HCT116 (cell line): ENCODE results near the gene NHSL1. TPM values are rescaled to one million over a fixed set of nuclear protein-coding genes. Genes with fewer than 3 reads are reported as not detected.

ENCODE experiments used
- ATAC-seq: fragments of 200-7000 bp; cut with Tn5 transposase; 2 replicates; pipeline ENCODE4 v1.9.1; 2020; ENCODE audit warnings: mild to moderate bottlenecking, moderate library complexity
- BruUV-seq: library from RNA; stranded (reverse); fragments of 400-500 nt; replicated peaks from 2 replicates; lab custom pipeline; 2021; lab: Mats Ljungman, UMichigan
- CTCF ChIA-PET: fragments of 300-600 bp; sonication (Branson Sonifier 250); formaldehyde crosslinking; loops from one replicate; lab custom pipeline; 2021; ENCODE audit warnings: antibody characterized with exemption; lab: Charles Lee
- POLR2A ChIA-PET: fragments of 300-600, 350-600 bp; sonication (Branson Sonifier 250); formaldehyde crosslinking; loops from one replicate; lab custom pipeline; 2021; ENCODE audit warnings: antibody characterized with exemption; lab: Charles Lee
- RAD21 ChIA-PET, 2 experiments: fragments of 300-600 bp; sonication (Branson Sonifier 250); formaldehyde crosslinking; loops; one replicate each; lab custom pipeline; 2023; ENCODE audit warnings: low total read pairs in 2 of 2; ENCODE audit not compliant: uncharacterized antibody in 2 of 2, unreplicated experiment in 2 of 2, low non-redundant PET in 1 of 2; lab: Charles Lee
- DNase-seq: peaks from one replicate; pipeline ENCODE4 v3.0.0-alpha.2; 2010; ENCODE audit warnings: low read depth, low spot score
- H2AFZ ChIP-seq: fragments of 200-600 bp; shearing (Covaris generic), sonication (generic); 2 replicates; pipeline ENCODE4 v1.6.1; 2017; ENCODE audit warnings: low read depth, mixed run types, mixed read lengths, antibody characterized with exemption, low read length; ENCODE audit not compliant: poor library complexity, severe bottlenecking
- H3K27ac ChIP-seq: 2 replicates; pipeline ENCODE4 v1.5.1; 2012; ENCODE audit warnings: low read depth, low read length
- H3K27me3 ChIP-seq: fragments of 200-600 bp; sonication (generic); 2 replicates; pipeline ENCODE4 v1.6.1; 2016; ENCODE audit warnings: mixed run types, low read length, mixed read lengths; ENCODE audit not compliant: insufficient read depth
- H3K36me3 ChIP-seq, 2 experiments: fragments of 200-500 bp in 1 of 2; fragments of 200-600 bp in 1 of 2; sonication (Bioruptor generic) in 1 of 2; sonication (generic) in 1 of 2; 2 replicates each; pipeline versions ENCODE4 v1.5.1 to v1.6.1; 2014 to 2016; ENCODE audit warnings: low read length in 2 of 2, inconsistent platforms in 1 of 2, mixed read lengths in 1 of 2, mixed run types in 1 of 2; ENCODE audit not compliant: insufficient read depth in 2 of 2, control insufficient read depth in 1 of 2
- H3K4me1 ChIP-seq, 2 experiments: fragments of 200-600 bp in 1 of 2; sonication (generic) in 1 of 2; 2 replicates each; pipeline versions ENCODE4 v1.5.1 to v1.6.1; 2012 to 2017; ENCODE audit warnings: low read length in 2 of 2, inconsistent platforms in 1 of 2, mild to moderate bottlenecking in 1 of 2, mixed read lengths in 1 of 2, mixed run types in 1 of 2, moderate library complexity in 1 of 2; ENCODE audit not compliant: insufficient read depth in 2 of 2, control insufficient read depth in 1 of 2
- H3K4me2 ChIP-seq: fragments of 200-600 bp; sonication (generic); 2 replicates; pipeline ENCODE4 v1.6.1; 2017; ENCODE audit warnings: mixed run types, low read length, mixed read lengths
- H3K4me3 ChIP-seq, 2 experiments: fragments of 200-600 bp in 1 of 2; sonication (generic) in 1 of 2; replicated peaks in 1 of 2; 2 replicates each; pipeline ENCODE4 v1.5.1; 2011 to 2016; ENCODE audit warnings: low read length in 2 of 2, control low read depth in 1 of 2, low read depth in 1 of 2, mild to moderate bottlenecking in 1 of 2, mixed read lengths in 1 of 2, mixed run types in 1 of 2
- H3K79me2 ChIP-seq: fragments of 200-600 bp; sonication (generic); 2 replicates; pipeline ENCODE4 v1.6.1; 2017; ENCODE audit warnings: mild to moderate bottlenecking, mixed run types, low read length, moderate library complexity, mixed read lengths; ENCODE audit not compliant: insufficient read depth
- H3K9ac ChIP-seq: fragments of 200-600 bp; sonication (generic); 2 replicates; pipeline ENCODE4 v1.6.1; 2016; ENCODE audit warnings: low read length, mixed read lengths
- H3K9me2 ChIP-seq: fragments of 200-600 bp; sonication (generic), shearing (Covaris generic); 2 replicates; pipeline ENCODE4 v1.6.1; 2017; ENCODE audit warnings: mixed run types, mild to moderate bottlenecking, moderate library complexity; ENCODE audit not compliant: insufficient read depth
- H3K9me3 ChIP-seq, 2 experiments: fragments of 200-500 bp in 1 of 2; fragments of 200-600 bp in 1 of 2; sonication (Bioruptor generic) in 1 of 2; sonication (generic) in 1 of 2; 2 replicates each; pipeline ENCODE4 v1.6.1; 2014 to 2017; ENCODE audit warnings: low read length in 2 of 2, mixed read lengths in 2 of 2, inconsistent platforms in 1 of 2, low read depth in 1 of 2, mild to moderate bottlenecking in 1 of 2, mixed run types in 1 of 2, moderate library complexity in 1 of 2; ENCODE audit not compliant: control insufficient read depth in 1 of 2, insufficient read depth in 1 of 2
- H4K20me1 ChIP-seq: fragments of 200-600 bp; sonication (generic), shearing (Covaris generic); 2 replicates; pipeline ENCODE4 v1.6.1; 2017; ENCODE audit warnings: mixed run types, mild to moderate bottlenecking, moderate library complexity; ENCODE audit not compliant: insufficient read depth
- ATF3 ChIP-seq: IDR thresholded peaks from 2 replicates; pipeline ENCODE4 v1.6.1; 2012
- CBX3 ChIP-seq: IDR thresholded peaks from 2 replicates; pipeline ENCODE4 v1.6.1; 2012; ENCODE audit warnings: low read depth
- CEBPB ChIP-seq: IDR thresholded peaks from 2 replicates; pipeline ENCODE4 v1.6.1; 2012; ENCODE audit warnings: low read depth
- EGR1 ChIP-seq: IDR thresholded peaks from 2 replicates; pipeline ENCODE4 v1.6.1; 2012; ENCODE audit warnings: low read depth
- EZH2 ChIP-seq: fragments of 200-600 bp; sonication (generic); IDR thresholded peaks from 2 replicates; pipeline ENCODE4 v1.6.1; 2017; ENCODE audit warnings: antibody characterized with exemption, mixed run types
- EZH2phosphoT487 ChIP-seq: fragments of 200-600 bp; IDR thresholded peaks from 2 replicates; pipeline ENCODE4 v1.6.1; 2018; ENCODE audit warnings: antibody characterized with exemption, borderline replicate concordance
- FOSL1 ChIP-seq: IDR thresholded peaks from 2 replicates; pipeline ENCODE4 v1.6.1; 2012; ENCODE audit warnings: low read depth
- MAX ChIP-seq: IDR thresholded peaks from 2 replicates; pipeline ENCODE4 v1.6.1; 2012
- POLR2A ChIP-seq: IDR thresholded peaks from 2 replicates; pipeline ENCODE4 v1.7.0; 2011; ENCODE audit warnings: borderline replicate concordance; ENCODE audit not compliant: insufficient read depth, insufficient read length; ENCODE audit errors: extremely low read depth
- POLR2AphosphoS5 ChIP-seq: IDR thresholded peaks from 2 replicates; pipeline ENCODE4 v1.6.1; 2011; ENCODE audit warnings: mild to moderate bottlenecking, low read depth, low read length, moderate library complexity
- REST ChIP-seq: IDR thresholded peaks from 2 replicates; pipeline ENCODE4 v1.6.1; 2012; ENCODE audit warnings: low read depth
- SIN3A ChIP-seq: IDR thresholded peaks from 2 replicates; pipeline ENCODE4 v1.6.1; 2012; ENCODE audit warnings: low read depth
- SP1 ChIP-seq: IDR thresholded peaks from 2 replicates; pipeline ENCODE4 v1.6.1; 2012; ENCODE audit warnings: low read depth
- SRF ChIP-seq: IDR thresholded peaks from 2 replicates; pipeline ENCODE4 v1.6.1; 2012; ENCODE audit warnings: low read depth
- YY1 ChIP-seq: IDR thresholded peaks from 2 replicates; pipeline ENCODE4 v1.6.1; 2011; ENCODE audit warnings: low read length, low read depth, moderate library complexity, mild to moderate bottlenecking; ENCODE audit not compliant: insufficient replicate concordance; ENCODE audit errors: extremely low read depth
- ZBTB33 ChIP-seq: IDR thresholded peaks from 2 replicates; pipeline ENCODE4 v1.6.1; 2011; ENCODE audit warnings: mild to moderate bottlenecking, low read length, moderate library complexity; ENCODE audit not compliant: insufficient replicate concordance; ENCODE audit errors: extremely low read depth
- ZFX ChIP-seq: fragments of 450-650 bp; IDR thresholded peaks from 2 replicates; pipeline ENCODE4 v1.6.1; 2017
- ZNF274 ChIP-seq: fragments of 200-500 bp; sonication (Bioruptor generic); IDR thresholded peaks from 2 replicates; pipeline ENCODE4 v1.6.1; 2014; ENCODE audit warnings: mild to moderate bottlenecking, low read depth, low read length, inconsistent platforms
- intact Hi-C: fragments of 100-400 bp; cut with micrococcal nuclease; formaldehyde crosslinking; loops from 2 replicates; pipeline ENCODE4 v1.10.0; 2022
- total RNA-seq: library from RNA; stranded (reverse); gene quantifications from one replicate; pipeline ENCODE4 v1.2.1, GENCODE V29; 2021; ENCODE audit not compliant: unreplicated experiment

The NHSL1 gene
- total RNA-seq, 1 experiment from 2014 or later: 15.4 TPM

- no peak overlapping the region for H3K27ac ChIP-seq
- POLR2A ChIA-PET: no interaction called here
- TF ChIP-seq MAX: no peak
- TF ChIP-seq ZFX: no peak
- TF ChIP-seq POLR2A: no peak
- no peak for TF ChIP-seq EZH2phosphoT487
- TF ChIP-seq EZH2: no peak
- TF ChIP-seq CBX3: no peak
- TF ChIP-seq ZBTB33: no peak
- no peak for TF ChIP-seq EGR1
- TF ChIP-seq CEBPB: no peak
- TF ChIP-seq ATF3: no peak
- TF ChIP-seq FOSL1: no peak
- no peak for TF ChIP-seq SP1
- TF ChIP-seq SRF: no peak
- TF ChIP-seq YY1: no peak
- no peak for TF ChIP-seq SIN3A
- TF ChIP-seq REST: no peak
- TF ChIP-seq ZNF274: no peak
- TF ChIP-seq POLR2AphosphoS5: no peak
- TF ChIP-seq, all 23 proteins: peak for 0
Observed at GRCh38 chr6:138374815-138375214, 124.5 kb downstream of the NHSL1 start.

More at GRCh38 chr6:138374815-138375214, 124.5 kb downstream of the NHSL1 start:
- H2AFZ ChIP-seq: no peak overlapping the region
- H3K79me2 ChIP-seq: no peaks in the 10 kb centered on the region
- H3K4me2 ChIP-seq: no peak overlapping the region
- no peaks in the 10 kb centered on the region for H4K20me1 ChIP-seq
- H3K9ac ChIP-seq: no peak overlapping the region
- intact Hi-C loops: no loop called here
- no peak for DNase-seq
- H3K27me3 ChIP-seq: no peaks in the 10 kb centered on the region
- CTCF ChIA-PET: no interaction called here
- no peaks in the 10 kb centered on the region for H3K36me3 ChIP-seq
- H3K9me2 ChIP-seq: no peaks in the 10 kb centered on the region
- RAD21 ChIA-PET: no interaction called here
- no TSS peak for BruUV-seq
- H3K4me3 ChIP-seq: no peak overlapping the region
- no peaks in the 10 kb centered on the region for H3K9me3 ChIP-seq
- ATAC-seq: no peak
- H3K4me1 ChIP-seq: peaks cover 14 to 29% of the 10 kb centered on the region in 2 experiments
